SK-N-SH (cell line): ENCODE results near the gene CEACAM3.

Experiments
- GABPA ChIP-seq: IDR thresholded peaks from 2 replicates; pipeline ENCODE4 v1.4.0; 2012; ENCODE audit warnings: low read depth, mild to moderate bottlenecking
- GATA2 ChIP-seq: sonication (generic); formaldehyde crosslinking; IDR thresholded peaks from 2 replicates; pipeline ENCODE4 v1.5.0; 2020; ENCODE audit warnings: mild to moderate bottlenecking, missing genetic modification reagents
- MXI1 ChIP-seq: IDR thresholded peaks from 2 replicates; pipeline ENCODE4 v1.6.1; 2012; ENCODE audit warnings: mild to moderate bottlenecking, low read depth, low read length, improper control_type of control experiment
- NRF1 ChIP-seq: IDR thresholded peaks from 2 replicates; pipeline ENCODE4 v1.6.1; 2012; ENCODE audit warnings: low read depth, mild to moderate bottlenecking, low read length
- POLR2AphosphoS5 ChIP-seq: IDR thresholded peaks from 2 replicates; pipeline ENCODE4 v1.6.1; 2012; ENCODE audit warnings: low read depth, low read length
- RAD21 ChIP-seq: IDR thresholded peaks from 2 replicates; pipeline ENCODE4 v1.6.1; 2012; ENCODE audit warnings: mild to moderate bottlenecking, low read length
- SIN3A ChIP-seq: IDR thresholded peaks from 2 replicates; pipeline ENCODE4 v1.6.1; 2012; ENCODE audit warnings: low read depth, mild to moderate bottlenecking, low read length, moderate library complexity, borderline replicate concordance
- TCF12 ChIP-seq: IDR thresholded peaks from 2 replicates; pipeline ENCODE4 v1.4.0; 2012
- TF ChIP-seq, protein P1 (sequence below): fragments of 200-600 bp; sonication (generic); IDR thresholded peaks from 2 replicates; pipeline ENCODE4 v1.6.1; 2017; ENCODE audit warnings: antibody characterized with exemption, mild to moderate bottlenecking, moderate library complexity
- TF ChIP-seq, protein P2 (sequence below): IDR thresholded peaks from 2 replicates; pipeline ENCODE4 v1.6.1; 2012; ENCODE audit warnings: mild to moderate bottlenecking, low read depth, low read length, moderate library complexity
- TF ChIP-seq, protein P3 (sequence below): fragments of 150-350 bp; IDR thresholded peaks from 2 replicates; pipeline ENCODE4 v1.6.1; 2016; ENCODE audit warnings: mild to moderate bottlenecking, low read depth, low read length
- TF ChIP-seq, protein P4 (sequence below): IDR thresholded peaks from 2 replicates; pipeline ENCODE4 v1.4.0; 2012; ENCODE audit warnings: low read depth, borderline replicate concordance

DNA sequence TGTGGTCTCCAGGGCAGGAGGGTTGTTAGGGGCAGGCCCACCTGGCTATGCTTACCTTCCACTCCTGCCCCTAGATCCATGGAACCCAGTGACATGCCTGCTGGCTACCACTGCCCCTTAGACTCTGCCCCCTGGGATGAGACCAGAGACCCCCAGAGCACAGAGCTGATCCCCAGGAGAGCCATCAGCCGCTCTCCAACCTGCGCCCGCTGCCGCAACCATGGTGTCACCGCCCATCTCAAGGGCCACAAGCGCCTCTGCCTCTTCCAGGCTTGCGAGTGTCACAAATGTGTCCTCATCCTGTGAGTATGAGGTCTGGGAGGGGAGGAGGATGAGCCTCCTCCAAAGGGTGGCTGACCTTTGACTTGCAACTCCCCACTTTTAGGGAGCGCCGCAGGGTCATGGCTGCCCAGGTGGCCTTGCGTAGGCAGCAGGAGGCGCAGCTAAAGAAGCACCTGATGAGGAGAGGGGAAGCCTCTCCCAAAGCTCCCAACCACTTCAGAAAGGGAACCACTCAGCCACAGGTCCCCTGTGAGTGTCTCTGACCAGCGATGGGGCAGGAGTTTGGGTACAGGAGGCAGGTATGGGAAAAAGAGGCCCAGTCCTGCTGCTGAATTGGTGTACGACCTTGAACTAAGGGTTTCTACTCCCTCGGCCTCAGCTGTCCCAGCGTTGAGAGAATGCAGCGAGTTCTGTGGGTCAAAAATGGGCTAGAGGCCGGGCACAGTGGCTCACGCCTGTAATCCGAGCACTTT, 51.1 kb downstream of the CEACAM3 start:
- TF ChIP-seq RAD21 (no peak), SIN3A (no peak), NRF1 (no peak), GATA2 (CRISPR knock-in tag) (no peak), TCF12 (no peak), POLR2AphosphoS5 (no peak), GABPA (no peak), MXI1 (no peak)
- TF ChIP-seq, protein P1, sequence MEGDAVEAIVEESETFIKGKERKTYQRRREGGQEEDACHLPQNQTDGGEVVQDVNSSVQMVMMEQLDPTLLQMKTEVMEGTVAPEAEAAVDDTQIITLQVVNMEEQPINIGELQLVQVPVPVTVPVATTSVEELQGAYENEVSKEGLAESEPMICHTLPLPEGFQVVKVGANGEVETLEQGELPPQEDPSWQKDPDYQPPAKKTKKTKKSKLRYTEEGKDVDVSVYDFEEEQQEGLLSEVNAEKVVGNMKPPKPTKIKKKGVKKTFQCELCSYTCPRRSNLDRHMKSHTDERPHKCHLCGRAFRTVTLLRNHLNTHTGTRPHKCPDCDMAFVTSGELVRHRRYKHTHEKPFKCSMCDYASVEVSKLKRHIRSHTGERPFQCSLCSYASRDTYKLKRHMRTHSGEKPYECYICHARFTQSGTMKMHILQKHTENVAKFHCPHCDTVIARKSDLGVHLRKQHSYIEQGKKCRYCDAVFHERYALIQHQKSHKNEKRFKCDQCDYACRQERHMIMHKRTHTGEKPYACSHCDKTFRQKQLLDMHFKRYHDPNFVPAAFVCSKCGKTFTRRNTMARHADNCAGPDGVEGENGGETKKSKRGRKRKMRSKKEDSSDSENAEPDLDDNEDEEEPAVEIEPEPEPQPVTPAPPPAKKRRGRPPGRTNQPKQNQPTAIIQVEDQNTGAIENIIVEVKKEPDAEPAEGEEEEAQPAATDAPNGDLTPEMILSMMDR = no peak
- TF ChIP-seq, protein P2, sequence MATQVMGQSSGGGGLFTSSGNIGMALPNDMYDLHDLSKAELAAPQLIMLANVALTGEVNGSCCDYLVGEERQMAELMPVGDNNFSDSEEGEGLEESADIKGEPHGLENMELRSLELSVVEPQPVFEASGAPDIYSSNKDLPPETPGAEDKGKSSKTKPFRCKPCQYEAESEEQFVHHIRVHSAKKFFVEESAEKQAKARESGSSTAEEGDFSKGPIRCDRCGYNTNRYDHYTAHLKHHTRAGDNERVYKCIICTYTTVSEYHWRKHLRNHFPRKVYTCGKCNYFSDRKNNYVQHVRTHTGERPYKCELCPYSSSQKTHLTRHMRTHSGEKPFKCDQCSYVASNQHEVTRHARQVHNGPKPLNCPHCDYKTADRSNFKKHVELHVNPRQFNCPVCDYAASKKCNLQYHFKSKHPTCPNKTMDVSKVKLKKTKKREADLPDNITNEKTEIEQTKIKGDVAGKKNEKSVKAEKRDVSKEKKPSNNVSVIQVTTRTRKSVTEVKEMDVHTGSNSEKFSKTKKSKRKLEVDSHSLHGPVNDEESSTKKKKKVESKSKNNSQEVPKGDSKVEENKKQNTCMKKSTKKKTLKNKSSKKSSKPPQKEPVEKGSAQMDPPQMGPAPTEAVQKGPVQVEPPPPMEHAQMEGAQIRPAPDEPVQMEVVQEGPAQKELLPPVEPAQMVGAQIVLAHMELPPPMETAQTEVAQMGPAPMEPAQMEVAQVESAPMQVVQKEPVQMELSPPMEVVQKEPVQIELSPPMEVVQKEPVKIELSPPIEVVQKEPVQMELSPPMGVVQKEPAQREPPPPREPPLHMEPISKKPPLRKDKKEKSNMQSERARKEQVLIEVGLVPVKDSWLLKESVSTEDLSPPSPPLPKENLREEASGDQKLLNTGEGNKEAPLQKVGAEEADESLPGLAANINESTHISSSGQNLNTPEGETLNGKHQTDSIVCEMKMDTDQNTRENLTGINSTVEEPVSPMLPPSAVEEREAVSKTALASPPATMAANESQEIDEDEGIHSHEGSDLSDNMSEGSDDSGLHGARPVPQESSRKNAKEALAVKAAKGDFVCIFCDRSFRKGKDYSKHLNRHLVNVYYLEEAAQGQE = no peak
- TF ChIP-seq, protein P3, sequence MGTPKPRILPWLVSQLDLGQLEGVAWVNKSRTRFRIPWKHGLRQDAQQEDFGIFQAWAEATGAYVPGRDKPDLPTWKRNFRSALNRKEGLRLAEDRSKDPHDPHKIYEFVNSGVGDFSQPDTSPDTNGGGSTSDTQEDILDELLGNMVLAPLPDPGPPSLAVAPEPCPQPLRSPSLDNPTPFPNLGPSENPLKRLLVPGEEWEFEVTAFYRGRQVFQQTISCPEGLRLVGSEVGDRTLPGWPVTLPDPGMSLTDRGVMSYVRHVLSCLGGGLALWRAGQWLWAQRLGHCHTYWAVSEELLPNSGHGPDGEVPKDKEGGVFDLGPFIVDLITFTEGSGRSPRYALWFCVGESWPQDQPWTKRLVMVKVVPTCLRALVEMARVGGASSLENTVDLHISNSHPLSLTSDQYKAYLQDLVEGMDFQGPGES = no peak
- TF ChIP-seq, protein P4, sequence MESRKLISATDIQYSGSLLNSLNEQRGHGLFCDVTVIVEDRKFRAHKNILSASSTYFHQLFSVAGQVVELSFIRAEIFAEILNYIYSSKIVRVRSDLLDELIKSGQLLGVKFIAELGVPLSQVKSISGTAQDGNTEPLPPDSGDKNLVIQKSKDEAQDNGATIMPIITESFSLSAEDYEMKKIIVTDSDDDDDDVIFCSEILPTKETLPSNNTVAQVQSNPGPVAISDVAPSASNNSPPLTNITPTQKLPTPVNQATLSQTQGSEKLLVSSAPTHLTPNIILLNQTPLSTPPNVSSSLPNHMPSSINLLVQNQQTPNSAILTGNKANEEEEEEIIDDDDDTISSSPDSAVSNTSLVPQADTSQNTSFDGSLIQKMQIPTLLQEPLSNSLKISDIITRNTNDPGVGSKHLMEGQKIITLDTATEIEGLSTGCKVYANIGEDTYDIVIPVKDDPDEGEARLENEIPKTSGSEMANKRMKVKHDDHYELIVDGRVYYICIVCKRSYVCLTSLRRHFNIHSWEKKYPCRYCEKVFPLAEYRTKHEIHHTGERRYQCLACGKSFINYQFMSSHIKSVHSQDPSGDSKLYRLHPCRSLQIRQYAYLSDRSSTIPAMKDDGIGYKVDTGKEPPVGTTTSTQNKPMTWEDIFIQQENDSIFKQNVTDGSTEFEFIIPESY = no peak
